GM18868 (cell line): ENCODE data around the gene NDUFAF7.
"Not testable (repeated sequence)": the region's sequence is repeated elsewhere in the genome, so short reads cannot be mapped to it uniquely, and the experiment has no call there.

Experiments used
- ATAC-seq: cut with Tn5 transposase; IDR thresholded peaks from one replicate; pipeline ENCODE4 v1.9.1; 2021; ENCODE audit warnings: mild to moderate bottlenecking, moderate library complexity; ENCODE audit not compliant: unreplicated experiment

Gene NDUFAF7, protein sequence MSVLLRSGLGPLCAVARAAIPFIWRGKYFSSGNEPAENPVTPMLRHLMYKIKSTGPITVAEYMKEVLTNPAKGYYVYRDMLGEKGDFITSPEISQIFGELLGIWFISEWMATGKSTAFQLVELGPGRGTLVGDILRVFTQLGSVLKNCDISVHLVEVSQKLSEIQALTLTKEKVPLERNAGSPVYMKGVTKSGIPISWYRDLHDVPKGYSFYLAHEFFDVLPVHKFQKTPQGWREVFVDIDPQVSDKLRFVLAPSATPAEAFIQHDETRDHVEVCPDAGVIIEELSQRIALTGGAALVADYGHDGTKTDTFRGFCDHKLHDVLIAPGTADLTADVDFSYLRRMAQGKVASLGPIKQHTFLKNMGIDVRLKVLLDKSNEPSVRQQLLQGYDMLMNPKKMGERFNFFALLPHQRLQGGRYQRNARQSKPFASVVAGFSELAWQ

DNA sequence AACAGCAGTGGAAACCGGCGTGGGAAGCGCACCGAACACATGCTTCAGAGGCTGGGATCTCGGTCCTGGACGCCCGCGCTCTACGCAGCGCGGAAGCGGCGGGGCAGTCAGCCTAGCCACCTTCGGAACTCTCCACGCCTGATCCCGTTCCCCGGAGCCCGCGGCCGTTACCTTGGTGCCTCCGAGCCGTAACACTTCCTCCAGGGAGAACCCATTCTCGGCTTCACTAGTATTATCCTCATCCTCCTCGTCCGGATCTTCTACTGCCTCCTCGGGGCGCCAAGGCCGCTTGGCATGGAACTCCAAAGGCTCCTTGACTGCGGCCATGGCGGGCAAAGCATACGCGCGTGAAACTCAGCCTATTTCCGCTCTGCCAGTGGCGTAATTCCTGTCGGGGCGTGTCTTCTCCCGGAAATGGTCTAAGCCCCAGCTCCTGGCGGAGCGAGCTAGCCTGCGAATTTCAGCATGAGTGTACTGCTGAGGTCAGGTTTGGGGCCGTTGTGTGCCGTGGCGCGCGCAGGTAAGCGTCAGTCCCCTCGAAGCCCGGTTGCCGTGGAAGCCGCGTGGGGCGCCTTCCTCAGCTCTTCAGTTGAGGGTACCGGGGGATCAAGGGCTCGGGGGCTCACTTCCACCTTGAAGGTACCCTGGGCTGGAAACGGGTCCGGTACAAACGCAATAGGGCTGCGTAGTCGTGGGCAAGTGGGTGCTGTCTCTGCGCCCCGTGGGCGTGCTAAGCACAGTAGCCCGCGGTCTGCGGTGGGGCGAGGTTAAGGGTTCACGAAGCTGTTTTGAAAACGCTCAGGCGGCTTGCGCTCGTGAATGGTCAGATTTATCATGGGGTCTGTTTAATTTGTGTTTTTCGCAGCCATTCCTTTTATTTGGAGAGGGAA, at the start of gene NDUFAF7, which contains the start of gene CEBPZ:
TSS of gene NDUFAF7 (plus strand) at position 418 of the 890 bp plus-strand sequence. CDS start at position 466, 48 bp downstream.
TSS of gene CEBPZ (minus strand) at position 356 of the 890 bp plus-strand sequence. CDS start at position 327, 29 bp downstream.
- peak; percentile 93 for ATAC-seq

DNA sequence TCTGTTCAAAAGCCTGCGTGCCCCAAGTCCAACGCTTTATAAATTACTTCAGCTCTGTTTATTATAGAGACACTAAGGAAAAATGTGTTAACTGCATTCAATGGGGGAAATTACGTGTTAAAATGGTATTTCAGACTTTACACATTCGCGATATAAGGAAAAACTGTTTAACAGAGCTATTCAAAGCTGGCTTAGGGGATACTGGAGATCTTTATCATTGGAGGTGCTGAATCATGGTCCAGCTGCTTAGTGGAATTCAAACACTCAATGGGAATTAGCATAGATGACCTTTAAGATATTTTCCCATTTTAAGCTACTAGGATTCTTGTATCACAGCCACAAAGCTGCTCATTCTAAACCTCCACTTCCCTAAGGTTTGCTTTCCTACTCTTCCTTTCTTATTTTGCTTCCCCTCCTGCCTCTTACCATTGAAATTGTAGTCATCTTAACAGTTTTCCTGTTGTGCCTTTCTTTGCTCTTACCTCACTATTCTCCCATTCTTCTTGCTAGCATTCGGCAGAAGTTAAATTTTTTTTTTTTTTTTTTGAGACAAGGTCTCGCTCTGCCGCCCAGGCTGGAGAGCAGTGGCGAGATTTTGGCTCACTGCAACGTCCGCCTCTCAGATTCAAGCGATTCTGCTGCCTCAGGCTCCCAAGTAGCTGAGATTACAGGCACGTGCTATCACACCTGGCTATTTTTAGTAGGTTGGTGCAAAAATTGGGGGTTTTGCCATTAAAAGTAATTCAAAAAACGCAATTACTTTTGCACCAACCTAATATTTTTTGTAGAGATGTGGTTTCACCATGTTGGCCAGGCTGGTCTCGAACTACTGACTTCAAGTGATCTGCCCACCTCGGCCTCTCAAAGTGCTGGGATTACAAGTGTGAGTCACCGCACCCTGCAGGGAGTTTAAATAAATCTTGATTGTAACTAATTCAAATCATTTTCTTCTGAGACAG, 49.5 kb upstream of the NDUFAF7 start:
- no peak for ATAC-seq

DNA sequence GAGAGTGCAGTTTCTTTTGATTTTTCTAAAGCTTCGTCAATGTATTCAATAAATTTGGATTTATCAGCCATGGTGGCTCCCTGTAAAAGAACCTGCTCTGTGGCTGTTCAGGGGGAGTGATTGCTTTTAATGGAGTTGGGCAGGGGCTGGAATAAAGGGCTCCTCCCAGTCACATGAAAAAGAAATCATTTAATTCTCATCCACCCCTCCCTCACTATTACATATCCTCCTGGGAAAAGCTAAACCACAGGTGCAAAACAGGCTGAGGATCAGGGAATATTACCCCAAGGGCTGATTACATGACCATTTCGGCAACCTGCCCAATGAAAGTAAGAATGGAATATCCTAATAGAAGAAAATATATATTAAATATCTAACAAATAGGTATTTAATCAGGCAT, 42.9 kb upstream of the NDUFAF7 start, which contains the start of gene SULT6B1:
TSS of gene SULT6B1 (minus strand) at position 101 of the 400 bp plus-strand sequence. CDS start at position 71, 30 bp downstream.
- no peak for ATAC-seq

DNA sequence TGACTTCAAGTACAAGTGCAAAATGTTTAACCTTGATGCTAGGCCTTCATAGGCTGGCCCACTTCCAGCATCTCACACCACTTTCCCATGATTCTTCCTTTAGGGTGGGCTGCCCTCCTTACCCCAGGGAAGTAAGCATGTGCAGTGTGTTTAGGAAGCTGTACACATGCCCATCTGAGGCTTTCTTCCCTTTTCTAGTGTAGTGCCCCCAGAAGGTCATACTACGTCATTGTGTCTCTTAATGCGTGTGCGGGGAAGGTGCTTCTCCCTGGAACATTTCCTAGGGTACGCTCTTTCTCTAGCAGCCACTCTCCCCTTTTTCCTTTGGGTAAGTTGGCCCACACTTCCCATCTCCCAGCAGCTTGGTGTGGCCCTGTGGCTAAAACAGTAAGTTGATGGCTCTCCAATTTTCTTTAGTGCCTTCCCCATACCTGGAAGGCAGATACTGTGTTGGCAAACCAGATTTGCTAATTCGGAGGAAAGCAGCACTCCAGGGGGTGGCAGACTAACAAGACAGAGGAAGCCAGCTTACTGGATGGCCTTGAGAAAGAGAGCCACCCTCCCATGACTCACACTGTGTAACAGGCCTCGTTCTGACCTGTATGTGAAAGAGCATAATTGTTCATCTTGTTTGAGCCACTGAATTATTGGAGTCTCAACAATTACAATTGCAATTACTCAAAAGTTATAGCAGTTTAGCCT, 41.9 kb upstream of the NDUFAF7 start:
- ATAC-seq = no peak

DNA sequence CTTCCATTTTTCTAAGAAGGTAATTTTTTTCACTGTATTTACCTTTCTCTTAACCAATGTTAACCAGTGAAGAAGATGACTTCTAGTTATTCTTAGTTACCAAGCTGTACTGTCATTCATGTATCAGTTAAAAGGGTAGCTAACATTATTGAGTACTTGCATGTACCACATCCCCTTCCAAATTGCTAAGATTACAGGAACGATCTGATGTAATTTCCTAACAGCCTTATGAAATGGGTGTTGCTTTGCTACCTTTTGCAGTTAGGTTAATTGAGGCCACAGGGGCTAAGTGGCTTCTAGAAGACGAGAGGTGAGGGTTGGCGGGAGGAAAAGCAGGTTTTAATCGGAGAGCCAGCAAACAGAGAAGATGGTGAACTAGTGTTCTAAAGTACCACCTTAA, 41.2 kb upstream of the NDUFAF7 start:
- ATAC-seq = no peak

DNA sequence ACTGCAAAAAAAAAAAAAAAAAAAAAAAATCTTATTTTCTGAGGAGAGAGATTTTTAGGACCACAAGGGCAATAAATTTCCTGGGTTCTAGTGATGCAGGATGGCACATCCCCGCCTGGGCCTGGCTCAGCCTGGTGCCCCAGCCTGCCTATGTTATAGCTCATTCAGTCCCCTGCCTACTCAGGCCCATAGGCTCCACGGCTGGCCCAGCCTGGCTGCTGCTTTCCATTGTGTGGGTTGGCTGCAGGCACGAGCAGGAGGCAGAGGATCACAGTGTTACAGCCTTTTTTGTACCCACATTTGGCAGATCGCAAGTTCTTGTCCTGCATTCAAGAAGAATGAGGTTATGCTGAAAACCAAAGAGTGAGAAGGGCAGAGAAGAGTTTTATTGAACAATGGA, 40.2 kb upstream of the NDUFAF7 start:
- ATAC-seq = no peak

DNA sequence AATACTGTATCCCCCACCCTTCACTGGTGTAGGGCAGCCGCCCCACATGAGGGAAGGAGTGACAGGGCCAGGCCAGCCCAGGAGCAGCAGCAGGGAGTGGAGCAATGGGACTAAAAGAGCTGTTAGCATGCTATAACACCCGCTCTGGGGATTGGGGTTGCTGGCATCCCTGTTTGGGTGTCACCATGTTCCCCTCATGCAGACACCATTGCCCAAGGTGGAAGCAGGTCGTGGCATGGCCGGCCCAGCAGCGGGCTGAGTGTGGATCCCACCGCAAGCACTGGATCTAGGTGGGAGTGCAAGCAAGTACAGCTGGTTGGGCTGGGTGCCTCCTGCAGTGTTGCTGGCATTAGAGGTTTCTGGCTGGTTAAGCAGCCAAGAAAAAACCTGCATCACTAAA, 39.7 kb upstream of the NDUFAF7 start:
- ATAC-seq = no peak

DNA sequence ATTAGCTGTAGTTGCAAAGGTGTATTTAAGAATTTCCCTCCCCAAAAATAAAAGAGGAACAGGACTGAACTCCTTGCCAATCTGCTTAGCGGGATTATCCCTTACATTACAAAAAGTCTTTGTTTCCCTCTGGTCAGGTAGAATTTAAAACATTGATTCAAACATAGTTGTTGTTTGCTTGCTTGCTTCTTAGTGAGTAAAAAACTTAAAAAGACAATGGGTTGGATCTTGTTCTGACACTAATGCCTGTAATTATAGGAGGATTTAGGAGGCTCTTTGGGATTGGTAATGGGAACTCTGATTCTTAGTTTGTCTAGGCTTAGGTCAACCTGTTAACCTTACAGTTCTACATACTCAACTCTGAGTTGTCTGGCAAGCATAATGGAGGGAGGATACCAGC, 38.9 kb upstream of the NDUFAF7 start:
- no peak for ATAC-seq

DNA sequence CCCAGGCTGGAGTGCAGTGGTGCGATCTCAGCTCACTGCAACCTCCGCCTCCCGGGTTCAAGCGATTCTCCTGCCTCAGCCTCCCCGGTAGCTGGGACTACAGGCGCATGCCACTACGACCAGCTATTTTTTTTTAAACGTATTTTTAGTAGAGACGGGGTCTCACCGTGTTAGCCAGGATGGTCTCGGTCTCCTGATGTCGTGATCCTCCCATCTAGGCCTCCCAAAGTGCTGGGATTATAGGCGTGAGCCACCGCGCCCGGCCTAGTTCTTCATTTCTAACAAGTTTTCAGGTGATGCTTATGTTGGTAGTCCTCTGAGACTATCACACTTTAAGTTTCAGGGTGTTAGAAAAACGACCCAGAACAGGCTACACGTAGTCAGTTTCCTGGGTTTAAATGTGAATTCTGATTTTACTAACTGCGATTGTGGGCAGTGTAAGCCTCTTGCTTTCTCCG, 35.6 kb upstream of the NDUFAF7 start:
- not testable (repeated sequence) for ATAC-seq

DNA sequence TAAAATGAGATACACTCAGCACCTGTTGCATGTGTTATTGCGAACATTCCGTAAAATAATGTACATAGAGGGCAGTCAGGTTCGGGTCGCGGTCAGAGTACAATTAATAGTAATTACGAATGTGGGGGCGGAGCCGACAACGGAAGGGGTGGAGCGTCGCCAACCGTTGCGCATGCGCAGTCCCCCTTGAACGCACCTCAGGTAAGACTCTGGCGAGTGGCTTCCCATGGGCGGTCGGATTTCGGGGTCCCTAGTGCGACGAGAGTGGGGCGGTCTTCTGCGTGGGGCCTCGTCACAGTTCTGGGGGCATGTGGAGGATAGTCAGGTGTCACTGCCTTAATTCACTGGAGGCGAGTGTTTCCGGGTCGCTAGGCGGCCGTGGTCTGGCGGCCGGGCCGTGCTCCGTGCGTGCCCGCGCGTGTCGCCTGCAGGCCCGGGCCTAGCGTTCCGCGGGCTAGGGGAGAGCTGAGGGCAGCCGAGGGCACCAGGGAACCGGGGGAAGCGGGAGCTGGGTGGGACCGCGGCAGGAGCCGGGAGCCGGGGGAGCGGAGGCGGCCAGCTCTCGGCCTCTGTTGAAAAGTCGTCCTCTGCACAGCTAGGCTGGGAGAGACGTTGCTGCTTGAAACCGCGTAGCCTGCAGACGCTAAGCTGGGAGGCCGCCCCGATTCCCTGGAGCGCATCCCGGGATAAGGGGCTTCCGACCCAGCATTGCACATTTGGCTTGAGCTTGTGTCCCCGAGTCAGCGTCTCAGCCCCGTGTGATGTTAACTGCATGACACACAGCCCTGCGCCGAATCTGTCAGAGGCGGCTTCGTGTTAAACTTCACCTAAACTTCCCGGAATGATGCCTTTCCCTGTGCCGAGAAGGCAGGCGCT, 34.9 kb upstream of the NDUFAF7 start, which contains the start of gene CEBPZOS:
TSS of gene CEBPZOS (plus strand) at position 177 of the 876 bp plus-strand sequence. CDS start 3,209 bp downstream, outside the sequence.
- ATAC-seq = peak; percentile 67

DNA sequence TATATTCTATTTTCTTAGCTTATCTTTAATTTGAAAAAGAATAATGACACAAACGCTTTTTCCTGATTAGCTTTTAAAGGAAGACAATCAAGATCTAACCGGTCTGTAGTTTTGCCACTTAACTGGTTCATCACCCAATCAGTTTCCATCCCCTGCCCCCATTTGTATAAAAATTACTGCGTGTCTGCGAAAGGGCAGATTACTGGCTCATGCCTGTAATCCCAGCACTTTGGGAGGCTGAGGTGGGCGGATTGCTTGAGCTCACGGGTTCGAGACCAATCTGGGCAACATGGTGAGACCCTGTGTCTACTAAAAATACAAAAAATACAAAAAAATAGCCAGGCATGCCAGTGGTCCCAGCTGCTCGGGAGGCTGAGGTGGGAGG, 32.8 kb upstream of the NDUFAF7 start:
- no peak for ATAC-seq

DNA sequence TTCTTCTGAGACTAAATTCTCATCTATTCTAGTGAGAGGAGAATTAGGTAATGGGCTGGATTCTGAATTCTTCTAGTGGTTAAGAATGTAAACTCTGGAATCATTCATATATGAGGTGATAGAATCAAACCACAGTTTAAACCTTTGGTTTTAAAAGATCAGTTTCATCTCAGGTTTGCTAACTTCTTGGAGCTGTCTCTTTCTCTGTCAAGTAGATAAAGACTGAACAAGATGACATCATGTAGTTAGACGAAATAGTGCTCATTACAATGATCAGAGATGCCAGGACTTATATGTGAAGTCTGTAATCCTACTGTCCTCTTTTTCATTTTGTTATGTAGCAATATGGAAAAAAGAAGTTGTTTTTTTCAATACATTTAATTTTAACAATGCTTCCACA, 30.2 kb upstream of the NDUFAF7 start:
- no peak for ATAC-seq

DNA sequence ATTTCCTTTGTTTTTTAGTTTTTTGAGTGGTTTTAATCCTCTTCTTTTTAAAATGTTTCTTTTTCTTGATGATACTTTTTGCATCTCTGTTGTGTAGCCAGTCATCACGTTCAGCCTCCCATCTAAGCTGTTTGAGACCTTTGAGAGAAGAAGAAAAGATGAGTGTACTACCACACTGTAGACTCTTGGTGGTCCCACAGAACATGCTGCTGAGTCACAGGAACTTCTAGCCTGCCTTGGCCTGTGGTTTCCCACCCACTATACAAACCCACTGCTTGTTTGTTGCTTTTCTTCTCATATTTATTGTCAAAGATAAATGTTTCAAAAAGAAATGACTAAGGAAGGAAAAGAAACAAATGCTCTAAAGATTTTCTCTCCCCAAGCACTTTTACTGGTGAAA, 29.7 kb upstream of the NDUFAF7 start:
- no peak for ATAC-seq

DNA sequence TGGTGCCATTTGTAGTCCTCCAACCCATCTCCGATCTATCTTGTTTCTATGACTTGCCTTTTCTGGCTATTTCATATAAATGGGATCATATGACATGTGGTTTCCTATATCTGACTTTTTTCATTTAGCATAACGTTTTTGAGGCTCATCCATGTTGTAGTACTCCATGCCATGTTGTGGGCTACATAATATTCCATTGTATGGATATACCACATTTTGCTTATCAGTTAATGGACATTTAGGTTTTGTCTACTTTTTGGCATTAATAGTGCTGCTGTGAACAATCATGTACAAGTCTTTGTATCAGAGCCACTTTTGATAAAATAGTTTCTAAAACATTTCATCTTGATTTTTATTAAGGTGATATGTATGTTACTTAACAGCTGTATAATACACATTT, 27.8 kb upstream of the NDUFAF7 start:
- no peak for ATAC-seq

DNA sequence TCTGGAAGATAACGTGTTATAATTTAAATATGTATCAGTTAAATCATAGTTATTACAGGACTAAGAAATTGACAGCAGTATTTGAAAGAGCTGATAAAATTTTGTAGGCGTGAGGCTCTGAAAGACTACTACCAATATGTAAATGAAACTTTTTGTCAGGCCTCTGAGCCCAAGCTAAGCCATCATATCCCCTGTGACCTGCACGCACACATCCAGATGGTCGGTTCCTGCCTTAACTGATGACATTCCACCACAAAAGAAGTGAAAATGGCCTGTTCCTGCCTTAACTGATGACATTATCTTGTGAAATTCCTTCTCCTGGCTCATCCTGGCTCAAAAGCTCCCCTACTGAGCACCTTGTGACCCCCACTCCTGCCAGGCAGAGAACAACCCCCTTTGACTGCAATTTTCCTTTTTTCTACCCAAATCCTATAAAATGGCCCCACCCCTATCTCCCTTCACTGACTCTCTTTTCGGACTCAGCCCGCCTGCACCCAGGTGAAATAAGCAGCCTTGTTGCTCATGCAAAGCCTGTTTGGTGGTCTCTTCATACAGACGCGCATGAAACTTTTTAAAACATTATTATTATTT, 26.3 kb upstream of the NDUFAF7 start:
- ATAC-seq = not testable (repeated sequence)

DNA sequence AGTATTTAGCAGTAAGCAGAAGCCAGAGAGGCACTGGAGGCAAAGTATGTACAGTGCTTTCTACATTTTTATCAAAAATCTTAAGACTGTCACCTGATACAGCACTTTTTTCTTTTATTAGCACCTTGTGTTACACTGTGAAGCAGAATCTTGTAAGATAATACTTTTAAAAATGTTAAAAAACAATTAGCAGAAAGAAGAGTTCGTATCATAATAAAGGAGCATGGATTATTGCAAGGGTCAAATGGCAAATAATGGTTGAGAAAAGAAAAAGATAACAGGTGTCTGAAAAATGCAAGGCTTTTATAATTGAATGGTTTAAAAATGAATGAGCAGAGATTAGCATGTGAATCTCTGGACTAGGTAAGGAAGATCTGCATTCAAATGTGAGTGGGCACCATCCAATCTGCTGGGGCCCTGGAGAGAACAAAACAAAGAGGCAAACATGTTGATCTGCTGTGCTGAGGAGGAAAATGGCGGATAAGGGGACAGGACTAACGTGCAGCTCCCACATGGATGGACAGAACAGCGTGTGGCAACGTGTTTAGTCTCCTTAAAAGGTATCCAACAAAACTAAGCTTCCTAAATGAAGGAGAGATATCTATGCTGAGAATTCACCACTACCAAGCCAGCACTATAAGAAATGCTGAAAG, 25.6 kb upstream of the NDUFAF7 start:
- ATAC-seq = no peak

DNA sequence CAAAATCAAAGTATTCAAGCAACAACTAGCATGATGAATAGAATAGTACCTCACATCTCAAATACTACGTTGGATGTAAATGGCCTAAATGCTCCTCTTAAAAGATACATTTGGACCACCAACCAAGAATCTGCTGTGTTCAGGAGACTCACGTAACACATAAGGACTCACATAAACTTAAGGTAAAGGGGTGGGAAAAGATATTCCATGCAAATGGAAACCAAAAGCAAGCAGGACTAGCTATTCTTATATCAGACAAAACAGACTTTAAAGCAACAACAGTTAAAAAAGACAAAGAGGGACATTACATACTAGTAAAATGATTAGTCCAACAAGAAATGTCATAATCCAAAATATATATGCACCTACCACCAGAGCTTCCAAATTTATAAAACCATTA, 24.7 kb upstream of the NDUFAF7 start:
- ATAC-seq = not testable (repeated sequence)

DNA sequence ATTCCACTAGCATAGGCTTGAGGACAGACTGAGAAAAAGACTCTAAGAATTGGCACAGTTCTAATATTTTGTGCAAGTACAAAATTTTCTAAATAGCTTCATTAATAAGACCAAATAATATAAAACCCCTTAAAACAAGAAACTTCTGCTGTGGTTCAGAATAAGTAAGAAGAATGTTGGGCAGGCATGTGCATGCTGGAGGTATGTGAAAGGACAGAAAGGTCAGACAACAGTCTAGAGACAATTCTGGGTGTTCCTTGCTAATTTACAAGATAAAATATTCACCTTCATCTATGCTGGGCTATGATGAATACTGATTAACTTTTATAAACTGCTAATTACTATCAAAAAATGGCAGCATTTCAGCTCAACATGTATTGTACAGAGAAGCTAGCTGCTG, 20.2 kb upstream of the NDUFAF7 start:
- no peak for ATAC-seq
